Measurements from ENCODE around the gene ADCY10.
"Not testable (repeated sequence)": the region's sequence is repeated elsewhere in the genome, so short reads cannot be mapped to it uniquely, and the experiment has no call there.

The ADCY10 gene

GRCh38 chr1:167856711-167857418 lies 57.1 kb downstream of the ADCY10 start:
- DNase-seq (ENCODE audit: low read depth in 2 of 2) = no peak

GRCh38 chr1:167854184-167854583 lies 59.8 kb downstream of the ADCY10 start:
- DNase-seq (ENCODE audit: low read depth in 2 of 2) = no peak

DNA sequence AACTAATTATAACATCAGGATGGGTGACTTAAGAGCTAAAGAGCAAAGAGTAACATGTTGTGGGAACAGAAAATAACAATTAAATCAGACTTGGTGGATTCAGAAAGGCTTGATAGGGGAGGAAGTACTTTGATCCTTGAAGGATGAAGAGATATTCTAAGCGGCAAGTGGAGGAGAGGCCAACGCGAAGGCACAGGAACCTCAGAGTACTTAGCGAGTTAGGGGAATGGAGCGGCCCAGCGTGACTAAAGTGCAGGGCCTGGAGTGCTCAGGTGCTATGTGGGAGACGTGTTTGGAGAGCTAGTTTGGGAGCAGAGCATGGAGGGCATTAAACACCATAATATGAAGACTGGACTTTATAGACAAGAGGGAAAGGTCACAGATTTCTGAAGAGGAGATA lies 64.3 kb downstream of the ADCY10 start:
- DNase-seq (ENCODE audit: low read depth in 2 of 2) = no peak

DNA sequence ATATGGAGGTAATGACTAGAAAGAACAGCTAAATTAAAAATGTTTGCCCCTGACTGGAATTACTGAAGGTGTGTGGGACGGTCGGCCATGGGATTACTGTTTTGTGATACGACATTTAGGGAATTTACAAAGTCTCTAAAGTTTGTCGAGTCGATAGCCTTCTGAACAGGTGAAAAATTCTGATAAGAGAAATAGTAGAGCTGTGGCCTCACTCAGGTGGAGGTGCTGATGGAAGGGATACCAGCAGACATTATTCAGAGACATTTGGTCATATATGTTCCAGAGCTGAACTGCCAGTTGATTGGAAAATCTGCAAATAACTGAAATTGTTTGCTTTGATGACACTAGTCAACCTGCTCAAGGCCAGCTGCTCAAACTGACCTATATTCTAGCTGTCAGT lies 71.1 kb downstream of the ADCY10 start:
- DNase-seq (ENCODE audit: low read depth in 2 of 2) = no peak

- DNase-seq (ENCODE audit: low read depth in 2 of 2) = no peak
Measured at GRCh38 chr1:167841530-167841929, 72.4 kb downstream of the ADCY10 start.

GRCh38 chr1:167839009-167839408 lies 74.9 kb downstream of the ADCY10 start:
- DNase-seq (ENCODE audit: low read depth in 2 of 2) = no peak

DNA sequence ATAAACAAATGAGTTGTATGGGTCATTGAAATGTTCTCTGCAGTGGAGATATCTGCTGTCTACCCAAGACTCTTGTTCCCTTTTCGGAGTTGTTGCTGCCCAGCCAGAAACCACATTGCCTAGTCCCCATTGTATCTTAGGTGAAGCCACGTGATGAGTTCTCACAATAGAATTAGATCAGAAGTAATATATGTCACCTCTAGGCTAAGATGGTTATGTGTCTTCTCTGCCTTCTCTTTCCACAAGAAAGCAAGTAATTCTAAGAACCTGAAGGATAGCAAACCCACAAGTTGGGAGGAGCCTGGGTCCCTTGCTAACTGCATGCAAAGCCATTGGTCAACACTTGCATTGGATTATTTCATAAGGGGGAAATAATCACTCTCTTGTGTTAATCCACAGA lies 76.6 kb downstream of the ADCY10 start:
- DNase-seq (ENCODE audit: low read depth in 2 of 2) = no peak

DNA sequence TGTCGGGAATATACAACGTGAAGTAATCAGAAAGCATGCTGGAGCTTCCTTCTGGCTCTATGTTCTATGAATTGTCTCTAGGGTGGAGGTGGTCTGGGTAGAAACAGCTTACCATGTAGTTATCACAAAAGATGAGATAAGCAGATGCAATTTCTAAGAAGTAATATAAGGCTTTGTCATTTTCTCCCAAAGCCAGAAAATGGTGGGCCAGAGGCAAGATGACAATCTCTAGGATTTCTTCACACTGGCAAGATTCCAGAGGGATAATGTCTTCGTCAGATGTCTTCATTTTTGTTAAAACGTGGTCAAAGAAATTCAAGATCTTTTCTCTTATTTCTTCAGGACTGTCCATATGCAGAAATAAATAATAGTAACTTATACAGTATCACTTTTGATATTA lies 77.7 kb downstream of the ADCY10 start:
- no peak for DNase-seq (ENCODE audit: low read depth in 2 of 2)

DNA sequence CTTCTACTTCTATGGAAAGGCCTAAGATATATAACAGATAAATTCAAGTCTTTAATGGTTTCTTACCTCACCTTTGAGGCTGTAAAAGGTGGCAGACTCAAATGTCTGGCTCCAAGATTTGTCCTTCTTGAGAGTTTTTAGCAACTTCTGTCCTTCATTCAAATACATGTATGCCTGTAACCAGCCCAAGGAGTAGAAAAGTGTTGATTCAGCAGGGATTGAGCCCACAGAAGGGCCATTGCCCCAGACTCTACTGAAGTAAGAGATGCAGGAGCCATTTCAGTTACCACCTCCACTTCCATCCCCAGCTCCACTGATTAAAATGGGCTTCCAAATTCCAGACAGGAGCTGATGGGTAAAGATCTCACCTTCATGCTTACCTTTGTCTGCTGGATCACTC lies 80.0 kb downstream of the ADCY10 start:
- DNase-seq (ENCODE audit: low read depth in 2 of 2) = no peak

DNA sequence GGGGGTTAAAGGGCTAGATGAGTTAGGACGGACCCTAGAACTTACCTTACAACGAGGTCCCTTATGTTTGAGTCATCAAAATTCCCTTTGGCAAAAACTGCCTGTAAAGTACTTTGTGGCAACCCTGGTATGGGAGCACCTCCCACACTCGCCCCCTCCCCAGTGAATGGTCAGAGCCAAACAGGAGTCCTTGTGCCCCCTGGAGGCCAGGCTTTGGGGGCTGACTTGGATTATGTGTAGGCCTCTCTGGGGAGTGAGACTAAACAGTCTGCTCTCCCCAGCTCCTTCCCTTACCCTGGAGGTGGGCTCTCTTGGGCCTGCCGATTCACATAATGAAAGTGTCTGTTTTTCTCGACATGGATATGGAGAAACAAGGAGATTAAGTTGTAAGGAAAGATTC lies 81.2 kb downstream of the ADCY10 start:
- DNase-seq (ENCODE audit: low read depth in 2 of 2) = no peak

- DNase-seq (ENCODE audit: low read depth in 2 of 2) = not testable (repeated sequence)
Measured at GRCh38 chr1:167830668-167831067, 83.3 kb downstream of the ADCY10 start.

DNA sequence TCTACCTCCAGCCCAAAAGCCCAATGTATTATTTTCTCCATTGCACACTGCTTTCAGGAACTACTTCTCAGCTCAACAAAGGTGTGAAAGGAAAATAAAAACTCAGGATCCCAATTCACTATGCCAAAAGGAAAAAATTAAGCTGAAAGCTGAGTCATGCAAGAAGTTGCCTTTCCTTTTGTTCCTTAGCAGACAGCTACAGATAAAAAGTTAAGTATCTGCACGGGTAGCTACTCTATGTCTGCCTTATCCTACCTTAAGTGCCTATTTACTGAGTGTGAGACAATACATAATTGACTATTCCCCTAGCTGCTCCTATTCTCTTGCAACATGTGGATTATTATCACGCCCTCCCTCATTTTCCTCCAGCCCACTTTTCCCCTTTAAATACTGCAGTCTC lies 84.1 kb downstream of the ADCY10 start:
- no peak for DNase-seq (ENCODE audit: low read depth in 2 of 2)

- no peak for DNase-seq (ENCODE audit: low read depth in 2 of 2)
Measured at GRCh38 chr1:167826127-167826526, 87.8 kb downstream of the ADCY10 start.

DNA sequence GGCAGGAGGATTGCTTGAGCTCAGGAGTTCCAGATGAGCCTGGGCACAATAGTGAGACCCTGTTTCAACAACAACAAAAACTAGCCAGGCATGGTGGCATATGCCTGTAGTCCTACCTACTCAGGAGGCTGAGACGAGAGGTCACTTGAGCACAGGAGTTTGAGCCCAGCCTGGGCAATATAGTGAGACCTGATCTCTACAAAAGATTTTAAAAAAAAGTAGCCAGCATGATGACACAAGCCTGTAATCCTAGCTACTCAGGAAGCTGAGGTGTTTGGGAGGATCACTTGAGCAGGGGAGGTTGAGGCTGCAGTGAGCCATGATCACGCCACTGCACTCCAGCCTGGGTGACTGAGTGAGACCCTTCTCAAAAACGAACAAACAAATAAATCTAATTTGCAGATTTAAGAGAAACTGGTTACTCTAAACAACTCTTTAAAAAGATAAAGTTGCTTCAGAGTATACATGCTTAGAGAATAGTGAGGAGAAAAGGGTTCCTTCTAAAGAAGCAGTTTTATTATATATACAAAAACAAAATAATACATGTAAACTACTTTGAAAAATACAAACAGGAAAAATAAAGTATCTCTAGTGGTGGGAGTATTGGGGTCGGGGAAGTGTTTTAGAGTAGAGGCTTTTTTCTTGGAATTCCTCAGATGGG lies 88.4 kb downstream of the ADCY10 start:
- DNase-seq (ENCODE audit: low read depth in 2 of 2) = no peak

GRCh38 chr1:167824163-167824794 lies 89.7 kb downstream of the ADCY10 start:
- no peak for DNase-seq (ENCODE audit: low read depth in 2 of 2)

DNA sequence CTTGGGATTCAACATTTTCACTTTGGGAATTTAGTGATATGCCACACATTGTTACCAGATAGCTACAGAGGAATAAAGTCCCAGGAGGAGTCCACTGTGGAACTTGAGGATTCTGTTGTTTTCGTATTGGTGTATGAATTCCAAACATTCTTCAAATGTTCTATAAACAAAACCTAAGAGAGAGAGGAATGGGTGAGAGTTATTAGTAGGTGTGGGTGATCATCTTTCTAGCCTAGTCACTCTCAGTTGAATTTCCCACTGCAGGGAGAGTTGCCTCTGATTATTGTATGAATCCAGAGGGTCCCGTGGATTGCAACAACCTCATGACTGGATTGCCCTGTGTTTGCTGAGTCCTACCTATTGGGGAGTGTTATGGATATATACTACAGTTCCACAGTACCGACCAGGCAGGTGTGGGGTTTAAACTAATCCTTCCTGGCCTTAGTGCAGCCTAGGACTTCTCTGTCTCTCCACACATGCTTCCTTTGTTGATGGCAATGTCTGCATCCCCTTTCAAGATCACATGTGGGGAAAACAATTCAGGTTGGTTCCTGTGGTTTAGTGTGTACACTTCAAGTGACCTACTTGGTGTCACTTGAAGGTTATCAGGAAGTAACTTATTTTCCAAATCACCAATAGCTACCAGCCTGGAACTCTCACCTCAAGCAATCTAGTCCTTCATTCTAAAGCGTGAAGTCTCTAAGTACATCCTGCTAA lies 91.8 kb downstream of the ADCY10 start:
- no peak for DNase-seq (ENCODE audit: low read depth in 2 of 2)

DNA sequence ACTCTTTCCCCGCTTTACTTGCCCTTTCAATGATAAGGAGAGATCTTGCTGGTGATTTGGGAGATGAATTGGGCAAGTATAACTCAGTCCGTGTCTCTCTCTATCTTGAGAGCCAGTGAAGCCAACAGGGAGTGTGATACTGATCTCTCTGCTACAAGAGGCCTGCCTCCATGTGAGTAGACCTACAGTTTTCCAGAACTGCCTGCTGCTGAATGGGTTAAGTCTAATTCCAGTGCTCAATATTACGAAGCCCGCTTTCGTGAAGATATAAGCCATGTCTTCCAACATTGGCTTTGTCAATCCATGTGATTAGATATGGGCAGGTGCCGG lies 92.6 kb downstream of the ADCY10 start:
- no peak for DNase-seq (ENCODE audit: low read depth in 2 of 2)

GRCh38 chr1:167820684-167821355 lies 93.1 kb downstream of the ADCY10 start:
- DNase-seq (ENCODE audit: low read depth in 2 of 2) = no peak

DNA sequence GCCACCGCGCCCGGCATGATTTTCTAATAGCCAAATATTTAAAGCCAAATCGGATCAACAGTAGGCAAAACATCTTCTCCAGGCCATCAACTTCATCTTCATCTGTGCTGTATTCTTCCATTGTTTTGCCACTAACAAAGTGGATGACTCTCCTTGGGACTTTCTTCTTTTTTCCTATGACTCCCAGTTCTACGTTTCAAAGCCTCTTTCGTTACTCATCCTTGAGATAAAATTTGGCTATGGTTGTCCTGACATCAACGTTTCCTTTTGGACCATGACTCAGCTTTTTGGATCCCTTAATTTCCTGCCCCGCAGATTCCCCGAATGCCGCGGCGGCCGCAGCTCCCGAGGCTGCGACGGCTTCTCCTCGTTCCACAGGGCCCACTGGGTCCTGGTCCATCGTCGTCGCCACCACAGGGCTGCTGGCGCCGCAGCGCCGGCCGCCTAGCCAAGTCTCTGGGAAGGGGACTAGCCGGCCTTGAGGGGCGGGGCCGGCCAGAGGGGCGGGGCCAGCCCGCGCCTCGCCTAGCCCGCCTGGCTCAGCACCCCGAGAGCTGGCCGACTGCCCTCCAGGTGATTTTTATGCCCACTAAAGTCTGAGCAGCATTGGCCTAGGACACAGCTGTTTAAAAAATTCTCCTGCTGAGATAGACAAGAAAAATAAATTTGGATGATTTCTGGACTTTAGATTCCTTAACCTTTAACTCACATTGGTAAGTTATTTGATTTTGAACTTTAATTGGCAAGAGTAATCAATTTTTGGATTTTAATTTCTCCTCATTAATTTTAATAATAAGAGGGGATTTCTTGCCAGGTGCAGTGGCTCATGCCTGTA lies 93.9 kb downstream of the ADCY10 start:
- DNase-seq (ENCODE audit: low read depth in 2 of 2) = no peak

GRCh38 chr1:167815650-167816049 lies 98.3 kb downstream of the ADCY10 start:
- no peak for DNase-seq (ENCODE audit: low read depth in 2 of 2)

GRCh38 chr1:167812972-167813371 lies 101.0 kb downstream of the ADCY10 start:
- DNase-seq (ENCODE audit: low read depth in 2 of 2) = no peak
